Choroid plexus epithelial cell (primary cell): ENCODE measurements around the gene USP15.

Experiments used
- DNase-seq: peaks from one replicate; pipeline ENCODE4 v3.0.0-alpha.2; 2010; ENCODE audit warnings: low read depth
- H3K4me3 ChIP-seq: 2 replicates; pipeline ENCODE4 v1.5.1; 2011; ENCODE audit warnings: low read depth, mild to moderate bottlenecking, control low read depth, low read length, moderate library complexity
- TF ChIP-seq, protein P1 (sequence below): conservative IDR thresholded peaks from 2 replicates; pipeline ENCODE4 v1.5.1; 2011; ENCODE audit warnings: low read depth, mild to moderate bottlenecking, control low read depth, inconsistent platforms, low read length, moderate library complexity

USP15 gene

DNA sequence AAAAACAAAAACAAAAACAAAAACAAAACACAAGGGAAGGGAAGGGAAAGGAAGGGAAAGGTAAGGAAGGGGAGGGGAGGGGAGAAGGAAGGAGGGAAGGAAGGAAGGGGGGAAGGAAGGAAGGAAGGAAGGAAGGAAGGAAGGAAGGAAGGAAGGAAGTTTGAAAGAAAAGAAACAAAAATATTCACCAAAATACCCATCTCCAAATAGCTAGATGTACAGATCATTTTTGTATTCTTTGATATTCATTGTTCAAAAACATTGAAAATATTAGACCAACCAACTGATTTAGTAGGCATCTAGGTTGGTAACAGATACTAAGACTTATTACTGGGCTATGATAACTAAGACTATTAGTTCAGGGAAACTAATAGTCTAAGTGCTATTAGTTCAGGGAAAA is 39.1 kb upstream of the USP15 start:
- DNase-seq, result no peak
- TF ChIP-seq, protein P1, sequence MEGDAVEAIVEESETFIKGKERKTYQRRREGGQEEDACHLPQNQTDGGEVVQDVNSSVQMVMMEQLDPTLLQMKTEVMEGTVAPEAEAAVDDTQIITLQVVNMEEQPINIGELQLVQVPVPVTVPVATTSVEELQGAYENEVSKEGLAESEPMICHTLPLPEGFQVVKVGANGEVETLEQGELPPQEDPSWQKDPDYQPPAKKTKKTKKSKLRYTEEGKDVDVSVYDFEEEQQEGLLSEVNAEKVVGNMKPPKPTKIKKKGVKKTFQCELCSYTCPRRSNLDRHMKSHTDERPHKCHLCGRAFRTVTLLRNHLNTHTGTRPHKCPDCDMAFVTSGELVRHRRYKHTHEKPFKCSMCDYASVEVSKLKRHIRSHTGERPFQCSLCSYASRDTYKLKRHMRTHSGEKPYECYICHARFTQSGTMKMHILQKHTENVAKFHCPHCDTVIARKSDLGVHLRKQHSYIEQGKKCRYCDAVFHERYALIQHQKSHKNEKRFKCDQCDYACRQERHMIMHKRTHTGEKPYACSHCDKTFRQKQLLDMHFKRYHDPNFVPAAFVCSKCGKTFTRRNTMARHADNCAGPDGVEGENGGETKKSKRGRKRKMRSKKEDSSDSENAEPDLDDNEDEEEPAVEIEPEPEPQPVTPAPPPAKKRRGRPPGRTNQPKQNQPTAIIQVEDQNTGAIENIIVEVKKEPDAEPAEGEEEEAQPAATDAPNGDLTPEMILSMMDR, result no peak

DNA sequence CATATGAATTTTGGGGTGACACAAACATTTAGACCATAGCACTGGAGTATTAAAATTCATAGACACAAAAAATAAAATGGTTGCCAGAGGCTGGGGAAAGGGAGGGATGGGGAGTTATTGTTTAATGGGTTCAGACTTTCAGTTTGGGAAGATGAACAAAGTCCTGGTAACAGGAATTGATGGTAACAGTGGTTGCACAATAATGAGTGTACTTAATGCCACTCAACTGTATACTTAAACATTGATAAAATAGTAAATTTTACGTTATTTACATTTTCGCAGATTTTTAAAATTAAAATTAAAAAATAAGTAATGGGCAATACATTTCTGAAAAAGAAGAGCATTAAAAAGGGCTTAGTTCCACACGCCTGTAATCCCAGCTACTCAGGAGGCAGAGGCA is 35.6 kb upstream of the USP15 start:
- no peak for DNase-seq
- H3K4me3 ChIP-seq, result no peak overlapping the region
- TF ChIP-seq, protein P1, result no peak

More for the DNA sequence above, 39.1 kb upstream of the USP15 start:
- no peak overlapping the region for H3K4me3 ChIP-seq

GRCh38 chr12:62227091-62227490 is 33.1 kb upstream of the USP15 start:
- no peak for DNase-seq
- TF ChIP-seq, protein P1, result no peak
- no peak overlapping the region for H3K4me3 ChIP-seq

DNA sequence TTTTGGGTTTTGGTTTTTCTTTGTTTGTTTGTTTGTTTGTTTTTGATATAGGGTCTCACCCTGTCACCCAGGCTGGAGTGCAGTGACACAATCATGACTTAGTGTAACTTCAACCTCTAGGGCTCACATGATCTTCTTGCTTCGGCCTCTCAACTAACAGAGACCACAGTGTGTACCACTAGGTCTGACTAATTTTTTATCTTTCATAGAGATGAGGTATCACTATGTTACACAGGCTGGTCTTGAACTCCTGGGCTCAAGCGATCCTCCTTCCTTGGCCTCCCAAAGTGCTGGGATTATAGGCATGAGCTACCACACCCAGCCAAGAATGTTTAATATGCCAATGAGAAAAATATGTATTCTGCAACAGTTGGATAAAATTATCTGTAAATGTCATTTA is 29.6 kb upstream of the USP15 start:
- H3K4me3 ChIP-seq, result no peak overlapping the region
- DNase-seq, result no peak
- TF ChIP-seq, protein P1, result no peak

GRCh38 chr12:62232143-62232729 is 28.0 kb upstream of the USP15 start:
- DNase-seq, result no peak
- H3K4me3 ChIP-seq, result no peak overlapping the region
- TF ChIP-seq, protein P1, result no peak

GRCh38 chr12:62233805-62234204 is 26.4 kb upstream of the USP15 start:
- DNase-seq, result no peak
- H3K4me3 ChIP-seq, result no peak overlapping the region
- TF ChIP-seq, protein P1, result no peak

- no peak overlapping the region for H3K4me3 ChIP-seq
- TF ChIP-seq, protein P1, result no peak
- DNase-seq, result no peak
Observed at GRCh38 chr12:62239571-62239970, 20.6 kb upstream of the USP15 start.
